GM19239 (cell line): ENCODE data around the gene SPATA32.
"Not testable (repeated sequence)": the region's sequence is repeated elsewhere in the genome, so short reads cannot be mapped to it uniquely, and the experiment has no call there.

ENCODE experiments used
- DNase-seq: peaks from one replicate; pipeline ENCODE4 v3.0.0; 2011; ENCODE audit warnings: low spot score; ENCODE audit not compliant: insufficient read length
- FAIRE-seq: peaks from 2 replicates; lab custom pipeline; 2011; peaks lifted over from hg19 to GRCh38; lab: Jason Lieb, UNC

SPATA32 gene

DNA sequence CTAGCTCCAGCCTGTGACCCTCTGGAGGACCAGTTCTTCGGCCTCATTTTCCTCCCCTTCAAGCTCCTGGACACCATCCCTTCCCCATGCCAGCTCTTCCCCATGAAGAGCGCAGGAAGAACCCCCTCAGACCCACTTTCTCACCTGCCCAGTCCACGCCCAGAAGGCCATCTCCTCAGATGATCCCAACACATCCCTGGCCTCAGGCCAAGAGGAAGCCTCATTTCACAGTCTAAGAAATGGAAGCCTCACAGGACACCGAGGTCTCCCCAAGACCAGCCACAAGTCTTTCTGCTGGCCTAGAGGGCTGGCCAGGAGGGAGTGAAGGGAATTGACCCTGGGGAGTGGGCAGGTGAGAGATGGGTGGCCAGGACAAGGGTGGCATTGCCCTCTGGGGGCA lies 8.0 kb downstream of the SPATA32 start:
- DNase-seq (no peak), FAIRE-seq (no peak)

DNA sequence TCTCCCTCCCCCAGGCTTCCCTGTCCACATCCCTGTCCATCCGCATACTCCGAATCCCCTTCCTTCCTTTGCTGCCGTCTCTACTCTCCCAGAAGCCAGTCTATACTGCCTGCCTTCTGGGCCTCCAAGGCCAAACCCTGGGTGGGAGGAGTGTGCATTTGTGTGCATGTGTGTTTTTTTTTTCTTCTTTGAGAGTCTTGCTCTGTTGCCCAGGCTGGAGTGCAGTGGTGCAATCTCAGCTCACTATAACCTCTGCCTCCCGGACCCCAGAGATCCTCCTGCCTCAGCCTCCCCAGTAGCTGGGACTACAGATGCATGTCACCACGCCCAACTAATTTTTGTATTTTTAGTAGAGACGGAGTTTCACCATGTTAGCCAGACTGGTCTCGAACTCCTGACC lies 8.7 kb downstream of the SPATA32 start:
- not testable (repeated sequence) for DNase-seq, FAIRE-seq

DNA sequence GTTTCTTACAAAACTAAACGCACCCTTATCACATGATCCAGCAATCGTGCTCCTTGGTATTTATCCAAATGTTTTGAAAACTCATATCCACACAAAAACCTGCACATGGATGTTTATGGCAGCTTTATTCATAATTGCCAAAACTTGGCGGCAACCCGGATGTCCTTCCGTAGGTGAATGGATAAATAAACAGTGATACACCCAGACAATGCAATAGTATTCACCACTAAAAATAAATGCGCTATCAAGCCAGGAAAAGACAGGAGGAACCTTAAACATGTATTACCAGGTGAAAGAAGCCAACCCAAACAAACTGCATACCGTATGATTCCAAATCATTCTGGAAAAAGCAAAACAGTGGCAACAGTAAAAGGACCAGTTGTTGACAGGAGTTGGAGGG lies 10.0 kb downstream of the SPATA32 start:
- DNase-seq (no peak), FAIRE-seq (no peak)

DNA sequence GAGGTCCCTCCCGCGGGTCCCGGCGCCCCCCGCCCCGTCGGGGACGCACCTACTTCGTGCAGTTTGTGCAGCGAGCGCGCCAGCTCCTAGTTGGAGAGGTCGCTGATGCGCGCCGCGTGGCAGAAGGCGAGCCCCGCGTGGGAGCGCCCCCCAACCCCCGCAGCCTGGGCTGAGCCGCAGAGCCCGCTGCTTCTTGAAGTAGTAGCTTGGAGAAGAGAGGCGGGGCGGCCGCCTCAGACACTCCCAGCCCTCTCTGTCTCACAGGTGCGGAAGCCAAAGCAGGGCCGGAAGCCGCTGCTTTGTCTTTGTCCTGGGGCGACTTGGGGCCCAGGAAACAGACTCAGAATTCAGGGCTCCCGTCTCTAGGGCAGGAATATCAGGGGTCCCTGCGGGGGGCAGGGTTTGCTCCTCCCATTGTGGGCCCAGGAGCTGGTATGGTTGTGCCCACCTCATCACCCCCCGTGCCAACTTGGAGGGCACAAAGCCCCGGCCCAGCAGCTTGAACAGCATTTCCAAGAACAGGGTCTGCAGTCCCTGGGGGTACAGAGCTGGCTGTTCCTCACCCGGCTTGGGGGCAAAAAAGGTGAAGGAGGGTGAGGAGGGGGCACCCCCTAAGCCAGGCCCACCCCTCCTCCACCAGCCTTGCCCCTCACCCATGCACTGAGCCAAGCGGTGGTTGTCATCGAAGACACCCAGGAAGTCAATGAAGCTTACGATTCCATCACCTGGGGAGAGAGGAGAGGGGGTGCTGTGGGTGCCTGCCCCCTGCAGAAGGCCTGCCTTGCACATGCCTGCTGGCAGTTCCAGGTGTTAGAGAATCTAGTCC lies 13.5 kb downstream of the SPATA32 start:
- peak; percentile 93 for DNase-seq
- FAIRE-seq, result no peak

DNA sequence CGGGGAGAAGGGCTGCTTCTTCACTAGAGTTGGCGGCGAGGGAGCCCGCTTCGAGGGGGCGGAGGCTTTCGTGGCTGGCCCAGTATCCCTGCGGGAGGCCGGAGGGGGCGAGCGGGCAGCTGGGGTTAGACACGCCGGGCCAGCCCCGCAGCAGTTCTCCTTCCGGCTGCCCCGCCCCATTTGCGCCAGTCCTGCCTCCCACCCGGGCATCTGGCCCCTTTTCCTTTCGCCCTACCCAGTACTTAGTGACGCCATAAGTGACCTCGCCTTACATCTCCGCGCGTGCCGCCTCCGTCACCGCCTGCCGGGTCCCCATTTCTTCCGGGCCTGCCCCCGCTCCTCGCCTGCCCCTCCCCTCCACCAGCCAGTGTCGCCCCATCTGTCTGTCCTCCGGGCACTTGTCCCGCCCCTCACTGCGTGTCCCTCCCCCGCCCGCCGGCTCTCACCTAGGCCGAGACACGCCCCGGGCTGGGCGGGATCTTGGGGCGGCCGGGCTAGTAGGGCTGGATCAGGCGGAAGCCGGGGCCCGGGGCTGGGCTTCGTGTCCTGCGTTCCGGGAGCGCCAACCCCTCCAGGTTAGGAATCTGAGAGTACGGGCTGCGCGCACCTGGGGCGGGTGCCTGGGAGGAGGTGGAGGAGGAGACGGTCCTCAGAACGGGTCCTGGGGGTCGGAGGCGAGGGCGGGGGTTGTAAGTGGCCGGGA lies 14.3 kb downstream of the SPATA32 start:
- FAIRE-seq (peak; percentile 97), DNase-seq (peak; percentile 99)

DNA sequence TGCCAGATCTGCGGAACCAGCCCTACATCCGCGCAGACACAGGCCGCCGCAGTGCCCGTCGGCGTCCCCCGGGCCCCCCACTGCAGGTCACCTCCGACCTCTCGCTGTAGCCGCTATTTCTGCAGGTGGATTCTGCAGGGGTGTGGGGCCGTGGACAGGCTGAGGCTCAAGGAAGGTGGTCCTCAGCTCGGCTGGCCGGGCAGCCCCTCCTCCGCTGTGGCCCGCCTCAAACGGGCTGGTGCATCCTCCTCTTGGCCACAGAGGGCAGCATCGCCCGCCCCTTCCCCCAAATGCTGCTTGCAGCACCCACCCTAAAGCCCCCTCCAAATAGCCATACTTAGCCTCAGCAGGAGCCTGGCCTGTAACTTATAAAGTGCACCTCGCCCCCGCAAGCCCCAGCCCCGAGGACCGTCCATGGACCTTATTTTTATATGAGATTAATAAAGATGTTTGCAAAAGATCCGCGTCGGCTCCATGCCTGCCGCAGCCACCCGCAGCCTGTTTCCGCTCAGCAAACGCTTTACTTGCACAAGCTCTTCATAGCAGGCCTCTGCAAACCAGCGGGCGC lies 14.9 kb downstream of the SPATA32 start:
- no peak for DNase-seq
- no peak for FAIRE-seq

DNA sequence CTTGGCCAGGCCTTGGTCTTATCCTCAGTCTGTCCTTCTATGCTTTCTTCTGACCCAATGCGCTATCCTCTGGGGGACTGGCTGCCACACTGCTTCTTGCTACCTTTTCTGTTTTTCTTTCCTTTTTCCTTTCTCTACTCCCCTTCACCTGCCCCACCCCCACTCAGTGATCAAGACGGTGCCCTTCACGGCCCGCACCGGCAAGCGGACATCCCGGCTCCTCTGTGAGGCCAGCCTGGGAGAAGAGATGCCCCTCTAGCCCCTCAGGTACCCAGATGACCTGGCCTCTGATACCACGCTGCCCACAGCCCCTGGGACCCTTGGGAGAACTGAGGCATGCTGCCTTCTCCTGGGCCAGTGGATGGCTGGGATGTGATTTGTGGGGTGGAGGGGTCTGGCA lies 15.6 kb downstream of the SPATA32 start:
- FAIRE-seq (no peak), DNase-seq (no peak)

DNA sequence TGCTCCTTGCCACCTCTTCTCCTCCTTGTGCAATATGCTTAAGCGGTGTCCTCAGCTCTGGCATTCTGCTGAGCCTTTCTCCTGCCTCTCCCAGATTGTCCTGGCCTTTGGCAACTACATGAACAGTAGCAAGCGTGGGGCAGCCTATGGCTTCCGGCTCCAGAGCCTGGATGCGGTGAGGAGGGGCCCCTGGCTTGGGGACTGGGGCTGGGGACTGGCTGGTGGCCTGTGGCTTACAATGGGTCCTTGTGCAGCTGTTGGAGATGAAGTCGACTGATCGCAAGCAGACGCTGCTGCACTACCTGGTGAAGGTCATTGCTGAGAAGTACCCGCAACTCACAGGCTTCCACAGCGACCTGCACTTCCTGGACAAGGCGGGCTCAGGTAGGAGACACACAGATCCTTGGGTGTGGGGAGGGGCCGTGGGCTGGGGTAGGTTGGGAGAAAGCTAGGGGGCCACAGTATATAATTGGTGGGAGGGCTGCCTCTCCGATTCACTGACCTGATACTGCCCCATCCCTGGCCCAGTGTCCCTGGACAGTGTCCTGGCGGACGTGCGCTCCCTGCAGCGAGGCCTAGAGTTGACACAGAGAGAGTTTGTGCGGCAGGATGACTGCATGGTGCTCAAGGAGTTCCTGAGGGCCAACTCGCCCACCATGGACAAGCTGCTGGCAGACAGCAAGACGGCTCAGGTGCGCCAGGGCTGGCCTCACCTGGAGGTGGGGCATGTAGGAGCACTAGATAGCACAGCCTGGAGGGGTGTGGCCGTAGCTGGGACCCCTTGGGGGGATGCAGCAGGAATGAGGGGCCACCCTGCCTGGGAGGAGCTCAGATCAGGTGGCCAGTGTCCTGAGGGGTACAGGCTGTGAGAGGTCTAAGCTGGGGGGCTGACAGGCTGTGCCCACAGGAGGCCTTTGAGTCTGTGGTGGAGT lies 16.9 kb downstream of the SPATA32 start:
- FAIRE-seq (no peak), DNase-seq (no peak)

DNA sequence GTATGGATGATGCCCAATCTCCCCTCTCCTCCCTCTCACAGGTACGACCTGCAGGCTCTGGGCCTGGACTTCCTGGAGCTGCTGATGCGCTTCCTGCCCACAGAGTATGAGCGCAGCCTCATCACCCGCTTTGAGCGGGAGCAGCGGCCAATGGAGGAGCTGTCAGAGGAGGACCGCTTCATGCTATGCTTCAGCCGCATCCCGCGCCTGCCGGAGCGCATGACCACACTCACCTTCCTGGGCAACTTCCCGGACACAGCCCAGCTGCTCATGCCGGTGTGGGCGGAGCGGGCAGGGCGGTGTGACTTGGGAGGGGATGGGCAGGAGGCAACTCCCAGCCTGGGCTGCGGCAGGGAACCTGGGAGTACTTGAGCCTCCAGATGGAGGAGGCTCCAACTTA lies 18.1 kb downstream of the SPATA32 start:
- FAIRE-seq (no peak), DNase-seq (no peak)

DNA sequence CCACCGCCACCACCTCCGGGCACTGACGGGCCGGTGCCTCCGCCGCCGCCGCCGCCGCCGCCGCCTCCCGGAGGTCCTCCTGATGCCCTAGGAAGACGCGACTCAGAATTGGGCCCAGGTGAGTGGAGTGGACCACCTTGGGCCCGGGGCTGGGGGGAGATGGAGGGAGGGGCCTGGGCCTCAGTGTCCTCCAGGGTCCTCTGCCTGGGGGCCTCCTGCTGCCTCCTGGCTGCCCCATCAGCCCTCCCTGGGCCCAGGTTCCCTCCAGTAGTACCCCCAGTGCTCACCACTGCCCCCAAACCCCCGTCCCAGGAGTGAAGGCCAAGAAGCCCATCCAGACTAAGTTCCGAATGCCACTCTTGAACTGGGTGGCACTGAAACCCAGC lies 19.9 kb downstream of the SPATA32 start:
- DNase-seq (no peak), FAIRE-seq (no peak)

DNA sequence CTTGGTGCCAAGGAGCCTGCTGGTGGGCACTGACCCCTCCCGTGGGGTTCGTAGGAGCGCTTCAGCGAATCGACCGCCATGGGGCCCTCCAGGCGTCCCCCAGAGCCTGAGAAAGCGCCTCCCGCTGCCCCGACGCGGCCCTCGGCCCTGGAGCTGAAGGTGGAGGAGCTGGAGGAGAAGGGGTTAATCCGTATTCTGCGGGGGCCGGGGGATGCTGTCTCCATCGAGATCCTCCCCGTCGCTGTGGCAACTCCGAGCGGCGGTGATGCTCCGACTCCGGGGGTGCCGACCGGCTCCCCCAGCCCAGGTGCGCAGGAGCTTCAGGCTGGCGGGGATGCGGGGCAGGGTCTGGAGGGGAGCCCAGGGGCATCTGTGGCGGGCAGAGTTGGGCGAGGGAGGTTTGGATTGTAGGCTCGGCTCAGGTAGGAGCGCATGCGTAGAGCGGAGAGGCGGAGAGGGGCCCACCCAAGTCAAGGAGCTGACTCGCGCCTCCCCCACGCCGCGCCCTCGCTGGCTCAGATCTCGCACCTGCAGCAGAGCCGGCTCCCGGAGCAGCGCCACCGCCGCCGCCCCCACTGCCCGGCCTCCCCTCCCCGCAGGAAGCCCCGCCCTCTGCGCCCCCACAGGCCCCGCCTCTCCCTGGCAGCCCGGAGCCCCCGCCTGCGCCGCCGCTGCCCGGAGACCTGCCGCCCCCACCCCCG lies 20.4 kb downstream of the SPATA32 start:
- DNase-seq (no peak), FAIRE-seq (no peak)

DNA sequence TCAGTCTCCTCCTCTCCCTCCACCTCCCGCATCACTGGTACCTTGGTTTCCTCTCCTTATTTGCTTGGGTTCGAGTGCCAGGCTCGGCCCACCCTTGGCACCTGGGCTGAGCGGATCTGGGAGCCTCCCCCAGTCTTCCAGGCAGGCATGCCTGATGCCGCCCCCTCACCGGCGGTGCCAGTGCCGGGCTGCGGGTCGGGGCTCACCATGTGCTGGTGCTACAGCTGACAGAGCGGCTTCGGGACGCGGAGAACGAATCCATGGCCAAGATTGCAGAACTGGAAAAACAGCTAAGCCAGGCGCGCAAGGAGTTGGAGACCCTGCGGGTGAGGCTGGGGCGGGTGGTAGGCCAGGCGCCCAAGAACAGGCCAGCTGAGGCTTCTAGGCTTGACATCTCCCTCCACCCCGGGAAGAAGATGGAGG lies 21.0 kb downstream of the SPATA32 start:
- no peak for DNase-seq
- FAIRE-seq, result no peak

DNA sequence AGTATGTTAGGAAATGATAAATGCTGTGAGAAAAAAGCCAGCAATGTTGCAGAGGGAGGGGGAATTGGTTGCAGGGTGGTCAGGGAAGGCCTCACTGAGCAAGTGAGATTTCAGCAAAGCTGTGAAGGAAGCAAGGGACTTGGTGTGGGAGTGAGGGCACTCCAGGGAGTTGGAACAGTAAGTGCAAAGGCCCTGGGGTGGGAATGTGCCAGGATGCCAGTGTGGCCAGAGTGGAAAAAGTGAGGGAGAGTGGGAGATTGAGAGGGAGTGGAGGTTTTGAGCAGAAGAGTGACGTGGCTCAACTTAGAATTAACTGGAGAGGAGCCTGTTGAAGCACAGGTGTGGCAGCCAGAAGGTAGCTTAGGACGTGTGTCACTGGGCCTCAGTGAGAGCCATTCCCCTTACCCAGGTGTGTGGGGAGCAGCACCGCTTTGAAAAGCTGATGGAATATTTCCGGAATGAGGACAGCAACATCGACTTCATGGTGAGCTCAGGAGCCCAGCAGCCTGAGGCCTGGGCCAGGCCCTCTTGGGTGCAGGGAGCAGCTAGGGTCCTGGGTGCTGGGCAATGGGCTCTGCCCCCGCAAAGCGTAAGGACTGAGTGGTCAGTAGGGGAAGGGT lies 23.6 kb downstream of the SPATA32 start:
- FAIRE-seq, result no peak
- DNase-seq, result no peak

DNA sequence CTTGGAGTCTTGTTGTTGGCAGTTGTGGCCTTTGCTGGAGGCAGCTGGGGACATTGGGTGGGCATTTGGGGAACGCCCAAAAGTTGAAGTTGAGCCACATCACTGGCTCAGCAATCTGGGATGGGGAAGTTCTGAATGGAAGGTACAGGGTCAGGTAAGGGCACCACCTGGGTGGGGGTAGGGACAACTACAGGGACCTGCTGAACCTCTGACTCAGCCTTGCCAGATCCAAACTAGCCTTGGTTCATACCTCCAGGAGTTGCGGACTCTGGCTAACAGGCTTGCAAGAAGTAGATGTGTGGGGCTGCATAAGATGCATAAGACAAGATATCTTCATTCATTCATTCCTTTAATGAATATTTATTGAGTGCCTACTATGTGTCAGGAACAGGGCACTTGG lies 24.2 kb downstream of the SPATA32 start:
- FAIRE-seq, result no peak
- no peak for DNase-seq

DNA sequence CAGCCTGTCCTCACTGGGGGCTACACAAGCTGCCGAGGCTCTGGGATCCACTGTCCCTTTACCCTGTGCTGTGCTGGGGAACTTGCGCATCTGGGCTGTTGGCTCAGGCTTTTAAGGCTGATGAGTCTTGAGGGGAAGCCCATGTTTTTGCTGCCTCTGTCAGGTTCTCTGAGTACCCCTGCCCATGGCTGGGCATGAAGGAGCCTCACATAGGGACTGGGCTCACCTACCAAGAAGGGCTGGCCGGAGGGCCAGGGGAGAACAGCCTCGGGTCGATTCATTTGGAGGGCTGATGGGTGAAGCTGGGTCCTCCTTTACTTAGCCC lies 25.6 kb downstream of the SPATA32 start:
- DNase-seq (no peak), FAIRE-seq (no peak)

DNA sequence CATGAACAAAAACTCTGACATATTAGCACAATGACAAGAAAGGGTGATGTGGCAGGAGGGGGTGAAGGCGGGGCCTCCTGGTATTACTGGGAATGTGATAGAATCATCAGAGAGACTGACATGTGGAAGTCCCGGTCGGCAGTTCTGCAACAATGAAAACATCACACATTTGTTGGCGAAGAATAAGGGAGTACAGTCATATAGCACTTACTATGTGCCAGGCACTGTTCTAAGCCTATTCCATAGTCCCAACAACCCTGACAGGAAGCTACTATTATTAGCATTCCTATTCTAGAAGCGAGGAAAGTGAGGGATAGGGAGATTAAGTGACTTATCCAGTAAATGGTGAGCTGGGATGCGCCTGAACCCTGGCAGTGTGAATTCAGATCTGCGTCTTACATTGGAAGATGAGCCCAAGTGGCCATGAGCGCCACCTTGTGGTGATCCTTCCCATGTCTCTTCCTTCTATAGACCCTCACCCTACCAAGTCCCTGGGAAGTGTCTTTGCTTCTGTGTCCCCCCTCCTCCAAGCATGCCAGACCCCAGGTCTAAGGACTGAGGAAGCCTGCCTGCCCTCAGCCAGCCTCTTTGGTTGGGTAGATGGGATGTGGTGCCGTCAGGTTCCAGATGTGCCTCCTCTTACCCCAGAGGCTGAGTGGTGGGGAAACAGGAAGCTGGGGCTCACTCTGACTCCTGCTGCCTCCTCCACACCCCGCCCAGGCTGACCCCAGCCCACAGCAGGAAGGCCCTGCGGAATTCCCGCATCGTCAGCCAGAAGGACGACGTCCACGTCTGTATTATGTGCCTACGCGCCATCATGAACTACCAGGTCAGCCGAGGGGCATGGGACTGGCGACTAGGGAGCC lies 26.2 kb downstream of the SPATA32 start:
- FAIRE-seq, result peak; percentile 89
- DNase-seq, result peak; percentile 76

DNA sequence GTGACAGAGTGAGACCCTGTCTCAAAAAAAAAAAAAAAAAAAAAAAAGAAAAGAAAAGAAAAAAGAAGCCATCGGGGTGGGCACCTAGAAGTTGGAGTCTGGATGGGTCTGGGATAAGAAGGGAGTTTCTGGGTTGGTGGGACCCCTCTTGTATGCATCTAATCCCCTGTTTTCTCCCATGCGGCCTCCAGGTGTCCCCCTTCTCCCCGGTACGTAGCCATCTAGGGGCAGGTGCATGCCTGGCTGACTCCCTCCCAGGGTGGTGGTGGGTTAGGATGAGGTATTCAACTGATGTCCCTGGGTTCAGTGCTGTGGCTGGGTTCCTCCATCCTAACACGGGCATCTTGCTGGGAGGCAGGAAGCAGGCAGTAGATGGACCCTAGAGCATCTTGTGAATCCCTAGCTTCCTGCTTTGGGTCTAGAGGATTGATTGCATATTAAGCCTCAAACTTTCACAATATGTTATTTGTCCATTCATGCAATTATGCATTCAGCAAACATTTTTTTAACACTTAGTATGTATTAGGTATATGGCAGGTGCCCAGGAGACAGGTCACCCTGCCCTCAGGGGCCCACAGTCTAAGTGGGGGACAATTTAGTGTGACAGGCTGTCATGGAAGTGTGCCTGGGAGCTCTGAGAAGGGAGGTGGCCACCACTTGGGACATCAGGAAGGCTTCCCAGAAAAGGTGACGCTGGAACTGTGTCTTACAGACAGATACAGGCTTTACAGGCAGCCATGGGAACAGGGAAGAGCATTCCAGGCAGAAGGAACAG lies 27.1 kb downstream of the SPATA32 start:
- DNase-seq (no peak), FAIRE-seq (peak; percentile 80)

DNA sequence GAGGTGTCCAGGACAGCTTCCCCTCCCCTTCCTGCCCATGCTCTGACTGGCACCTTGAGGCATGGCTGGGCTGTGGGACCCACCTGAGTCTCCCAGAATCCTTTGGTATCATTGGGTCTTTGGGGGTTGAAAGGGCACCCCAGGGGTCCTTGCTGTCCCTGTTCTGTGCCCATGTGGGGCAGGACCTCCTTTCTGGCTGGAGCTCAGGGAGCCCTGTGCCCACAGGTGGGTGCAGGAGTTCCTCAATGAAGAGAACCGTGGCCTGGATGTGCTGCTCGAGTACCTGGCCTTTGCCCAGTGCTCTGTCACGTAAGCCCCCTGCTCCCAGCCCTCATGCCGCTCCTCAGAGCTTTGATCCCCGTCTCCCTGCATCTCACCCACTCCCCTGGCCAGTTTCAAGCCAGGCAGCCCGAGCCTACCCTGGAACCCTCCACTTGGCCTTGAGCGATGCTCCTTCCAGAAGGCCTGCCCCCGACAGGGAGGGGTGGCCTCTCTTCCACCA lies 28.4 kb downstream of the SPATA32 start:
- DNase-seq (no peak), FAIRE-seq (no peak)
